Measurements from ENCODE around the gene AATF. TPM values are rescaled to one million over a fixed set of nuclear protein-coding genes. Genes with fewer than 3 reads are reported as not detected.
A peak's percentile ranks its signal among the peaks of the same experiment; 100 is the strongest.

Gene AATF
- total RNA-seq, 1 experiment from 2014 or later, result 45.1 TPM

DNA sequence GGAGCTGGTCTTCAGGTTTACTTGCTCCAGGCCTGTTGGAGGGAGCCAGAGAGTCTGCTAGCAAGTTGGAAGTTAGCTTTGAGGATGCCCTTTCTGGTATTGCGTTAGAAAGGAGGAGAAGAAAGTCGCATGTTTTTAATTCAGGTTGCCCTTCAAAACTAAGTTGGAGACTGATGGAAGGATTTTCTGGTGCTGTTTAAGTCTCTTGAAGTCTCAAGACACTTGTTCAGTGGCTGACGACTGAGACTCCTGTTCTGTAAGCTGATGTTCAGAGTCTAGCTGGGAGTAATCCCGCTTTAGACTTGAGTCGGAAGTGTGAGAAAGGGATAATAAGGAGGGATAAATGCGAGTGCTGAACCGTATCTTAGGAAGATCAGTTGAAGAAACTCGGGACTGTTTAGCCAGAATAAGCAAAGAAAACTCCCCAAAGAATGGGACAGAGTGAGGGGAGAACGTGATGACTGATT, 740 bp downstream of the AATF start:
- Histone ChIP-seq H3K27ac (ENCODE audit: low read length) (peak overlapping the region; percentile 66), H3K4me1 (ENCODE audit: low read length) (peaks cover 41% of the 10 kb centered on the region), H3K4me3 (ENCODE audit: low read length) (peak overlapping the region; percentile 90), H3K27me3 (ENCODE audit: low read length) (no peaks in the 10 kb centered on the region), H3K9me3 (ENCODE audit: low read length) (no peaks in the 10 kb centered on the region), H3K79me2 (ENCODE audit: low read length) (peaks cover 56% of the 10 kb centered on the region), H3K36me3 (ENCODE audit: insufficient read depth, low read length) (peaks cover 30% of the 10 kb centered on the region), H2AFZ (ENCODE audit: low read length) (no peak overlapping the region), H3K4me2 (ENCODE audit: low read depth, low read length, poor library complexity, severe bottlenecking) (peak overlapping the region; percentile 90), H3K9ac (ENCODE audit: low read length) (peak overlapping the region; percentile 88), H4K20me1 (ENCODE audit: insufficient read depth, low read depth, low read length) (peaks cover 7% of the 10 kb centered on the region; the same call in 1 of the 2 replicates), H3K9me2 (replicated peaks; ENCODE audit: insufficient read depth, low read length) (no peaks in the 10 kb centered on the region)
- no peak for DNase-seq

- Histone ChIP-seq H3K27ac (ENCODE audit: low read length) (no peak overlapping the region; the same call in 1 of the 2 replicates), H3K27me3 (ENCODE audit: low read length) (no peaks in the 10 kb centered on the region), H4K20me1 (ENCODE audit: insufficient read depth, low read depth, low read length) (peaks cover 7% of the 10 kb centered on the region; the same call in 1 of the 2 replicates), H3K79me2 (ENCODE audit: low read length) (peaks cover 60% of the 10 kb centered on the region), H3K4me1 (ENCODE audit: low read length) (peaks cover 35% of the 10 kb centered on the region), H3K9me2 (replicated peaks; ENCODE audit: insufficient read depth, low read length) (no peaks in the 10 kb centered on the region), H3K36me3 (ENCODE audit: insufficient read depth, low read length) (peaks cover 33% of the 10 kb centered on the region), H2AFZ (ENCODE audit: low read length) (no peak overlapping the region), H3K4me3 (ENCODE audit: low read length) (peak overlapping the region; percentile 90), H3K9ac (ENCODE audit: low read length) (peak overlapping the region; percentile 88), H3K4me2 (ENCODE audit: low read depth, low read length, poor library complexity, severe bottlenecking) (peak overlapping the region; percentile 90), H3K9me3 (ENCODE audit: low read length) (no peaks in the 10 kb centered on the region)
- DNase-seq, result no peak
Observed at GRCh38 chr17:36950027-36950426, 1.3 kb downstream of the AATF start.

GRCh38 chr17:36951084-36951789, 2.5 kb downstream of the AATF start:
- Histone ChIP-seq H3K4me3 (ENCODE audit: low read length) (peak overlapping the region; percentile 90; the same call in 1 of the 2 replicates), H3K9me2 (replicated peaks; ENCODE audit: insufficient read depth, low read length) (no peaks in the 10 kb centered on the region), H2AFZ (ENCODE audit: low read length) (no peak overlapping the region), H3K9ac (ENCODE audit: low read length) (no peak overlapping the region), H3K4me1 (ENCODE audit: low read length) (peaks cover 35% of the 10 kb centered on the region), H3K4me2 (ENCODE audit: low read depth, low read length, poor library complexity, severe bottlenecking) (peak overlapping the region; percentile 90), H3K27me3 (ENCODE audit: low read length) (no peaks in the 10 kb centered on the region), H3K9me3 (ENCODE audit: low read length) (no peaks in the 10 kb centered on the region), H3K27ac (ENCODE audit: low read length) (no peak overlapping the region), H3K36me3 (ENCODE audit: insufficient read depth, low read length) (peaks cover 44% of the 10 kb centered on the region), H4K20me1 (ENCODE audit: insufficient read depth, low read depth, low read length) (peaks cover 11% of the 10 kb centered on the region; the same call in 1 of the 2 replicates), H3K79me2 (ENCODE audit: low read length) (peaks cover 71% of the 10 kb centered on the region)
- no peak for DNase-seq

GRCh38 chr17:36971508-36971907, 22.8 kb downstream of the AATF start:
- Histone ChIP-seq H3K9me3 (ENCODE audit: low read length) (no peaks in the 10 kb centered on the region), H3K36me3 (ENCODE audit: insufficient read depth, low read length) (peaks cover 46% of the 10 kb centered on the region), H3K4me1 (ENCODE audit: low read length) (peaks cover 21% of the 10 kb centered on the region), H2AFZ (ENCODE audit: low read length) (no peak overlapping the region), H3K9me2 (replicated peaks; ENCODE audit: insufficient read depth, low read length) (no peaks in the 10 kb centered on the region), H3K4me3 (ENCODE audit: low read length) (no peak overlapping the region), H4K20me1 (ENCODE audit: insufficient read depth, low read depth, low read length) (no peaks in the 10 kb centered on the region; the same call in 1 of the 2 replicates), H3K9ac (ENCODE audit: low read length) (no peak overlapping the region), H3K4me2 (ENCODE audit: low read depth, low read length, poor library complexity, severe bottlenecking) (no peak overlapping the region), H3K27ac (ENCODE audit: low read length) (no peak overlapping the region), H3K79me2 (ENCODE audit: low read length) (peaks cover 98% of the 10 kb centered on the region), H3K27me3 (ENCODE audit: low read length) (no peaks in the 10 kb centered on the region)
- no peak for DNase-seq

DNA sequence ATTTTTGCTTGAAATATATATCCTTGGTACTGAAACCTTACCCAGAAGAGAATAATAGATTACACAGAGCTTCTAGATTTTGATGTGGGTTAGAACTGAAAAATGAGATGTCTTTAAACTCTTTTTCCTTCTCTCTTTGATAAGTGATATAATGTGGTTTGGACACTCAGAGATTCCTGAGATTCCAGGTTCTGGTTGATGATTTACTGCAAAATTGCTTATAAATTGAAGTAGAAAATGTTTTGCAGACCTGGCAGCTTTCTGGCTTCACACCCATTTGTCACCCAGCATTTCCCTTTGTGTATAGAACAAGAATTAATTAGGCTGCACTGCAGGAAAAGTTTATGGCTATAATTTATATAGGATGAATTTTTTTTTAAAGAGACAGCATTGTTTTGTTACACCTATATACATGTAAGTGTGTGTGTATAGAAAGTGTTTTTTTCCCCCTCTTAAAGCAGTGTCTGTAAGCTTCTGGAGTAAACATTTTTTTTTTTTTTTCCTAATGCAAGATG, 23.5 kb downstream of the AATF start:
- no peak overlapping the region for H3K4me3 ChIP-seq (ENCODE audit: low read length)
- H3K4me2 ChIP-seq (ENCODE audit: low read depth, low read length, poor library complexity, severe bottlenecking), result no peak overlapping the region
- peaks cover 28% of the 10 kb centered on the region for H3K4me1 ChIP-seq (ENCODE audit: low read length)
- H4K20me1 ChIP-seq (ENCODE audit: insufficient read depth, low read depth, low read length), result no peaks in the 10 kb centered on the region; the same call in 1 of the 2 replicates
- H3K27me3 ChIP-seq (ENCODE audit: low read length), result no peaks in the 10 kb centered on the region
- no peak overlapping the region for H3K27ac ChIP-seq (ENCODE audit: low read length)
- H3K9me2 ChIP-seq (replicated peaks; ENCODE audit: insufficient read depth, low read length), result no peaks in the 10 kb centered on the region
- no peak overlapping the region for H2AFZ ChIP-seq (ENCODE audit: low read length)
- H3K9me3 ChIP-seq (ENCODE audit: low read length), result no peaks in the 10 kb centered on the region
- H3K79me2 ChIP-seq (ENCODE audit: low read length), result peaks cover 98% of the 10 kb centered on the region
- no peak for DNase-seq
- no peak overlapping the region for H3K9ac ChIP-seq (ENCODE audit: low read length)
- peaks cover 39% of the 10 kb centered on the region for H3K36me3 ChIP-seq (ENCODE audit: insufficient read depth, low read length)

GRCh38 chr17:36972905-36973304, 24.2 kb downstream of the AATF start:
- H3K9me3 ChIP-seq (ENCODE audit: low read length), result no peaks in the 10 kb centered on the region
- H3K27ac ChIP-seq (ENCODE audit: low read length), result no peak overlapping the region
- no peak overlapping the region for H3K9ac ChIP-seq (ENCODE audit: low read length)
- H3K4me2 ChIP-seq (ENCODE audit: low read depth, low read length, poor library complexity, severe bottlenecking), result no peak overlapping the region
- no peaks in the 10 kb centered on the region for H3K27me3 ChIP-seq (ENCODE audit: low read length)
- H3K79me2 ChIP-seq (ENCODE audit: low read length), result peaks cover 97% of the 10 kb centered on the region
- no peaks in the 10 kb centered on the region for H3K9me2 ChIP-seq (replicated peaks; ENCODE audit: insufficient read depth, low read length)
- H3K36me3 ChIP-seq (ENCODE audit: insufficient read depth, low read length), result peaks cover 35% of the 10 kb centered on the region
- peaks cover 33% of the 10 kb centered on the region for H3K4me1 ChIP-seq (ENCODE audit: low read length)
- no peak overlapping the region for H2AFZ ChIP-seq (ENCODE audit: low read length)
- H3K4me3 ChIP-seq (ENCODE audit: low read length), result no peak overlapping the region
- DNase-seq, result no peak
- H4K20me1 ChIP-seq (ENCODE audit: insufficient read depth, low read depth, low read length), result no peaks in the 10 kb centered on the region; the same call in 1 of the 2 replicates

- DNase-seq, result no peak
- Histone ChIP-seq H3K27ac (ENCODE audit: low read length) (no peak overlapping the region), H3K4me3 (ENCODE audit: low read length) (no peak overlapping the region), H3K9me2 (replicated peaks; ENCODE audit: insufficient read depth, low read length) (no peaks in the 10 kb centered on the region), H3K79me2 (ENCODE audit: low read length) (peaks cover 98% of the 10 kb centered on the region), H3K36me3 (ENCODE audit: insufficient read depth, low read length) (peaks cover 19% of the 10 kb centered on the region; the same call in 1 of the 2 replicates), H3K4me1 (ENCODE audit: low read length) (peaks cover 55% of the 10 kb centered on the region), H3K9me3 (ENCODE audit: low read length) (no peaks in the 10 kb centered on the region), H3K4me2 (ENCODE audit: low read depth, low read length, poor library complexity, severe bottlenecking) (no peak overlapping the region), H3K9ac (ENCODE audit: low read length) (no peak overlapping the region), H4K20me1 (ENCODE audit: insufficient read depth, low read depth, low read length) (no peaks in the 10 kb centered on the region), H3K27me3 (ENCODE audit: low read length) (no peaks in the 10 kb centered on the region), H2AFZ (ENCODE audit: low read length) (no peak overlapping the region)
Observed at GRCh38 chr17:36975922-36976515, 27.3 kb downstream of the AATF start.

- no peak overlapping the region for H3K4me3 ChIP-seq (ENCODE audit: low read length)
- H3K36me3 ChIP-seq (ENCODE audit: insufficient read depth, low read length), result peaks cover 13% of the 10 kb centered on the region; the same call in 1 of the 2 replicates
- no peaks in the 10 kb centered on the region for H3K9me2 ChIP-seq (replicated peaks; ENCODE audit: insufficient read depth, low read length)
- no peaks in the 10 kb centered on the region for H4K20me1 ChIP-seq (ENCODE audit: insufficient read depth, low read depth, low read length)
- no peak overlapping the region for H3K9ac ChIP-seq (ENCODE audit: low read length)
- H3K27ac ChIP-seq (ENCODE audit: low read length), result no peak overlapping the region
- no peaks in the 10 kb centered on the region for H3K9me3 ChIP-seq (ENCODE audit: low read length)
- no peaks in the 10 kb centered on the region for H3K27me3 ChIP-seq (ENCODE audit: low read length)
- no peak overlapping the region for H3K4me2 ChIP-seq (ENCODE audit: low read depth, low read length, poor library complexity, severe bottlenecking)
- no peak for DNase-seq
- no peak overlapping the region for H2AFZ ChIP-seq (ENCODE audit: low read length)
- peaks cover 98% of the 10 kb centered on the region for H3K79me2 ChIP-seq (ENCODE audit: low read length)
- peaks cover 54% of the 10 kb centered on the region for H3K4me1 ChIP-seq (ENCODE audit: low read length)
Observed at GRCh38 chr17:36977066-36977465, 28.3 kb downstream of the AATF start.

All from Karpas-422 (cell line).